ENCODE results near the gene IKZF3.

GRCh38 chr17:39861235-39861634 lies 2.9 kb downstream of the IKZF3 start:
- no peak for TF ChIP-seq CTCF (IDR thresholded peaks at IDR 0.05; ENCODE audit: insufficient read depth, low read length, poor library complexity, severe bottlenecking)
- TF ChIP-seq EZH2phosphoT487 (conservative IDR thresholded peaks at IDR 0.05; ENCODE audit: low read length) = no peak

Measured in SU-DHL-6 (cell line).